ENCODE results near the gene MRPL2. TPM values are rescaled to one million over a fixed set of nuclear protein-coding genes. Genes with fewer than 3 reads are reported as not detected.

MRPL2 gene
- total RNA-seq, 1 donor: 20.6 TPM

DNA sequence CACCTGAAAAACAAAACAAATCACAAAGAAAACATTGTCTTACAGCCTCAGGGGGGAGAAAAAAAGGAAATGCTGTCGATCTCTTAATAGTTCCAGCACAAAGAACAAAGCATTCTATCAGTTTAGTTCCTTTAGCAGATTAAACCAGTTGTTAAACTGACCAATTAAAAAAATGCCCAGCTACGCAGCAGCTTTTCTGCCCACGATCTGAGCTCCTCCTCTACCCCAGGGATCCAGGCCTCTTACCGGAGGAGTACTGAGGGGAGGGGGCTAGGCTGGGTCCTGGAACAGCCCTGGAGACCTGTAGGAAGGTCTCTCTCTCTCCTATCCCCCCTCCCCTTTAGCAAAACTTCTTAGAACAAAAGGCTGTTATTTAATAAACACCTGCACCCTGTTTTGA is 30.2 kb upstream of the MRPL2 start:
- H3K9me3 ChIP-seq (ENCODE audit: low read depth, low read length): no peaks in the 10 kb centered on the region
- H3K36me3 ChIP-seq (ENCODE audit: insufficient read depth, low read length): no peaks in the 10 kb centered on the region
- H4K20me1 ChIP-seq (ENCODE audit: insufficient read depth, low read length): peaks cover 45% of the 10 kb centered on the region
- H3K4me3 ChIP-seq (ENCODE audit: insufficient read depth, low read length): no peak overlapping the region
- no peaks in the 10 kb centered on the region for H3K27me3 ChIP-seq (ENCODE audit: insufficient read depth, low read length)
- H3K27ac ChIP-seq (ENCODE audit: low read depth, low read length): no peak overlapping the region
- peaks cover 87% of the 10 kb centered on the region for H3K79me2 ChIP-seq (ENCODE audit: insufficient read depth, low read length)
- TF ChIP-seq, protein P1, sequence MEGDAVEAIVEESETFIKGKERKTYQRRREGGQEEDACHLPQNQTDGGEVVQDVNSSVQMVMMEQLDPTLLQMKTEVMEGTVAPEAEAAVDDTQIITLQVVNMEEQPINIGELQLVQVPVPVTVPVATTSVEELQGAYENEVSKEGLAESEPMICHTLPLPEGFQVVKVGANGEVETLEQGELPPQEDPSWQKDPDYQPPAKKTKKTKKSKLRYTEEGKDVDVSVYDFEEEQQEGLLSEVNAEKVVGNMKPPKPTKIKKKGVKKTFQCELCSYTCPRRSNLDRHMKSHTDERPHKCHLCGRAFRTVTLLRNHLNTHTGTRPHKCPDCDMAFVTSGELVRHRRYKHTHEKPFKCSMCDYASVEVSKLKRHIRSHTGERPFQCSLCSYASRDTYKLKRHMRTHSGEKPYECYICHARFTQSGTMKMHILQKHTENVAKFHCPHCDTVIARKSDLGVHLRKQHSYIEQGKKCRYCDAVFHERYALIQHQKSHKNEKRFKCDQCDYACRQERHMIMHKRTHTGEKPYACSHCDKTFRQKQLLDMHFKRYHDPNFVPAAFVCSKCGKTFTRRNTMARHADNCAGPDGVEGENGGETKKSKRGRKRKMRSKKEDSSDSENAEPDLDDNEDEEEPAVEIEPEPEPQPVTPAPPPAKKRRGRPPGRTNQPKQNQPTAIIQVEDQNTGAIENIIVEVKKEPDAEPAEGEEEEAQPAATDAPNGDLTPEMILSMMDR (IDR thresholded peaks at IDR 0.05; ENCODE audit: extremely low read depth, low read depth, low read length): no peak
- peaks cover 37% of the 10 kb centered on the region for H3K4me1 ChIP-seq (ENCODE audit: insufficient read depth, low read length)
- H3K4me2 ChIP-seq (ENCODE audit: insufficient read depth, low read length): no peak overlapping the region
- no peak for DNase-seq (ENCODE audit: insufficient read length, low spot score, missing footprints)
- no peak overlapping the region for H2AFZ ChIP-seq (ENCODE audit: low read length)

- Histone ChIP-seq H4K20me1 (ENCODE audit: insufficient read depth, low read length) (peaks cover 48% of the 10 kb centered on the region), H3K4me1 (ENCODE audit: insufficient read depth, low read length) (peaks cover 33% of the 10 kb centered on the region), H3K36me3 (ENCODE audit: insufficient read depth, low read length) (no peaks in the 10 kb centered on the region), H3K27me3 (ENCODE audit: insufficient read depth, low read length) (no peaks in the 10 kb centered on the region), H3K4me2 (ENCODE audit: insufficient read depth, low read length) (no peak overlapping the region), H3K9me3 (ENCODE audit: low read depth, low read length) (no peaks in the 10 kb centered on the region), H3K4me3 (ENCODE audit: insufficient read depth, low read length) (no peak overlapping the region), H2AFZ (ENCODE audit: low read length) (no peak overlapping the region), H3K79me2 (ENCODE audit: insufficient read depth, low read length) (peaks cover 89% of the 10 kb centered on the region), H3K27ac (ENCODE audit: low read depth, low read length) (no peak overlapping the region)
- DNase-seq (ENCODE audit: insufficient read length, low spot score, missing footprints): no peak
- TF ChIP-seq, protein P1 (IDR thresholded peaks at IDR 0.05; ENCODE audit: extremely low read depth, low read depth, low read length): no peak
Measured at GRCh38 chr6:43088654-43089056, 29.4 kb upstream of the MRPL2 start.

DNA sequence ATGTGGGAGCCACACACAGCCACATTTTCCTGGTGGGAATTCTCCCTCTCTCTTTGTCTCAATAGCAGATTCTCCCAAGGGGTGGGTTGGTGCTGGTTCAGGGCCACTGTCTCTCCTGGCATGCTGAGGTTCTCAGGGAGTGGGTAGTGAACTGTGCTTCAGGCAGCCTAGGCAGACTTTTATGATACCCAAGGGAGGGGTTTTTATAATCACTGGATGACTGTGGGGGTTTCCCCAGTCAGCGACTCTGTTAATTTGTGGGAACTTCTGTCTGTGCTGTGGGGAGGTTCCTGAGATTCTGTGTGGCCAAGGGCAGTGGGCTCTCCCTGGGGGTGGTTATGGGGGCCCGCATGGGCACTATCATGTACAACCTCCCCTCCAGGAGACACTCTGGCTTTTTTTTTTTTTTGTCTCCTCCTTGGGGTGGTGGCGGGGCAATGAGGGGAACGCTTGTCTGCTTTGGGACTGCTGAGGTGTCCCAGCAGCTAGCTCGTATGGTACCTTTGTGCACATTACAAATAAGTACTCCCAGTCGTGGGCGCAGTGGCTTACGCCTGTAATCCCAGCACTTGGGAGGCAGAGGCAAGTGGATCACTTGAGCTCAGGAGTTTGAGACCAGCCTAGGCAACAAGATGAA is 26.9 kb upstream of the MRPL2 start:
- no peak overlapping the region for H3K4me2 ChIP-seq (ENCODE audit: insufficient read depth, low read length)

More for the DNA sequence above, 26.9 kb upstream of the MRPL2 start:
- TF ChIP-seq, protein P1 (IDR thresholded peaks at IDR 0.05; ENCODE audit: extremely low read depth, low read depth, low read length): no peak
- Histone ChIP-seq H3K4me3 (ENCODE audit: insufficient read depth, low read length) (no peak overlapping the region), H3K36me3 (ENCODE audit: insufficient read depth, low read length) (no peaks in the 10 kb centered on the region), H3K27me3 (ENCODE audit: insufficient read depth, low read length) (no peaks in the 10 kb centered on the region), H3K9me3 (ENCODE audit: low read depth, low read length) (no peaks in the 10 kb centered on the region), H2AFZ (ENCODE audit: low read length) (no peak overlapping the region), H3K79me2 (ENCODE audit: insufficient read depth, low read length) (peaks cover 90% of the 10 kb centered on the region), H4K20me1 (ENCODE audit: insufficient read depth, low read length) (peaks cover 58% of the 10 kb centered on the region), H3K27ac (ENCODE audit: low read depth, low read length) (no peak overlapping the region), H3K4me1 (ENCODE audit: insufficient read depth, low read length) (peaks cover 26% of the 10 kb centered on the region)
- DNase-seq (ENCODE audit: insufficient read length, low spot score, missing footprints): peak; percentile 90

Measured in osteoblast (primary cell).